Panc1 (cell line): ENCODE measurements around the gene REX1BD.

Experiments used
- POLR2AphosphoS5 ChIP-seq: IDR thresholded peaks from 2 replicates; pipeline ENCODE4 v1.6.1; 2012; ENCODE audit warnings: mild to moderate bottlenecking, low read depth, low read length, moderate library complexity
- SIN3A ChIP-seq: IDR thresholded peaks from 2 replicates; pipeline ENCODE4 v1.6.1; 2012; ENCODE audit warnings: low read depth, mild to moderate bottlenecking, low read length, moderate library complexity, borderline replicate concordance; ENCODE audit not compliant: insufficient read depth
- TCF7L2 ChIP-seq: IDR thresholded peaks from 2 replicates; pipeline ENCODE4 v1.6.1; 2011; ENCODE audit warnings: mild to moderate bottlenecking, low read depth, low read length, inconsistent platforms
- TF ChIP-seq, protein P1 (sequence below): fragments of 450-650 bp; IDR thresholded peaks from 2 replicates; pipeline ENCODE4 v1.5.1; 2017; ENCODE audit warnings: mild to moderate bottlenecking
- TF ChIP-seq, protein P2 (sequence below), 2 experiments: IDR thresholded peaks; 2 replicates each; pipeline ENCODE4 v1.6.1; 2011 to 2012; ENCODE audit warnings: low read depth in 2 of 2, control low read depth in 1 of 2, low read length in 1 of 2, mild to moderate bottlenecking in 1 of 2, moderate library complexity in 1 of 2; ENCODE audit not compliant: insufficient read depth in 1 of 2

DNA sequence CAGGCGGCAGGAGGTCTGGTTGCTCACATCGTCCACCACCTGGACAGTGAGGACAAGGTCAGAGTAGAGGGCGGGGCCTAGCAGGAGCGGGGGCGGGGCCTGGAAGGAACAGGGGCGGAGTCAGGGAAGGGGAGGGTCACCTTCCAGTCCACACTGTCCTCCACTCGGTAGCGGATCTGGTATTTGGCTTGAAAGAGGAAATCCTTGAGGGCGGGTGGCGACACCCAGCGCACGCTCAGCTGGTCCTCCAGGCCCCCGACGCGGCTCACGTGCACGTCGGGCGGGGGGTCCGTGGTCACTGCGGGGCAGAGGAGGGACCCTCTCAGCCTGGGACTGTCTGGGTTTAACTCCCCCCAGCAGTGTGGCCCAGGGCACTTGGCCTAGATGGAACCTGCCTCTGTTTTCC lies 8.2 kb downstream of the REX1BD start:
- TF ChIP-seq POLR2AphosphoS5 (no peak), SIN3A (no peak), TCF7L2 (no peak)
- TF ChIP-seq, protein P1, sequence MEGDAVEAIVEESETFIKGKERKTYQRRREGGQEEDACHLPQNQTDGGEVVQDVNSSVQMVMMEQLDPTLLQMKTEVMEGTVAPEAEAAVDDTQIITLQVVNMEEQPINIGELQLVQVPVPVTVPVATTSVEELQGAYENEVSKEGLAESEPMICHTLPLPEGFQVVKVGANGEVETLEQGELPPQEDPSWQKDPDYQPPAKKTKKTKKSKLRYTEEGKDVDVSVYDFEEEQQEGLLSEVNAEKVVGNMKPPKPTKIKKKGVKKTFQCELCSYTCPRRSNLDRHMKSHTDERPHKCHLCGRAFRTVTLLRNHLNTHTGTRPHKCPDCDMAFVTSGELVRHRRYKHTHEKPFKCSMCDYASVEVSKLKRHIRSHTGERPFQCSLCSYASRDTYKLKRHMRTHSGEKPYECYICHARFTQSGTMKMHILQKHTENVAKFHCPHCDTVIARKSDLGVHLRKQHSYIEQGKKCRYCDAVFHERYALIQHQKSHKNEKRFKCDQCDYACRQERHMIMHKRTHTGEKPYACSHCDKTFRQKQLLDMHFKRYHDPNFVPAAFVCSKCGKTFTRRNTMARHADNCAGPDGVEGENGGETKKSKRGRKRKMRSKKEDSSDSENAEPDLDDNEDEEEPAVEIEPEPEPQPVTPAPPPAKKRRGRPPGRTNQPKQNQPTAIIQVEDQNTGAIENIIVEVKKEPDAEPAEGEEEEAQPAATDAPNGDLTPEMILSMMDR: no peak
- TF ChIP-seq, protein P2, sequence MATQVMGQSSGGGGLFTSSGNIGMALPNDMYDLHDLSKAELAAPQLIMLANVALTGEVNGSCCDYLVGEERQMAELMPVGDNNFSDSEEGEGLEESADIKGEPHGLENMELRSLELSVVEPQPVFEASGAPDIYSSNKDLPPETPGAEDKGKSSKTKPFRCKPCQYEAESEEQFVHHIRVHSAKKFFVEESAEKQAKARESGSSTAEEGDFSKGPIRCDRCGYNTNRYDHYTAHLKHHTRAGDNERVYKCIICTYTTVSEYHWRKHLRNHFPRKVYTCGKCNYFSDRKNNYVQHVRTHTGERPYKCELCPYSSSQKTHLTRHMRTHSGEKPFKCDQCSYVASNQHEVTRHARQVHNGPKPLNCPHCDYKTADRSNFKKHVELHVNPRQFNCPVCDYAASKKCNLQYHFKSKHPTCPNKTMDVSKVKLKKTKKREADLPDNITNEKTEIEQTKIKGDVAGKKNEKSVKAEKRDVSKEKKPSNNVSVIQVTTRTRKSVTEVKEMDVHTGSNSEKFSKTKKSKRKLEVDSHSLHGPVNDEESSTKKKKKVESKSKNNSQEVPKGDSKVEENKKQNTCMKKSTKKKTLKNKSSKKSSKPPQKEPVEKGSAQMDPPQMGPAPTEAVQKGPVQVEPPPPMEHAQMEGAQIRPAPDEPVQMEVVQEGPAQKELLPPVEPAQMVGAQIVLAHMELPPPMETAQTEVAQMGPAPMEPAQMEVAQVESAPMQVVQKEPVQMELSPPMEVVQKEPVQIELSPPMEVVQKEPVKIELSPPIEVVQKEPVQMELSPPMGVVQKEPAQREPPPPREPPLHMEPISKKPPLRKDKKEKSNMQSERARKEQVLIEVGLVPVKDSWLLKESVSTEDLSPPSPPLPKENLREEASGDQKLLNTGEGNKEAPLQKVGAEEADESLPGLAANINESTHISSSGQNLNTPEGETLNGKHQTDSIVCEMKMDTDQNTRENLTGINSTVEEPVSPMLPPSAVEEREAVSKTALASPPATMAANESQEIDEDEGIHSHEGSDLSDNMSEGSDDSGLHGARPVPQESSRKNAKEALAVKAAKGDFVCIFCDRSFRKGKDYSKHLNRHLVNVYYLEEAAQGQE (IDR thresholded peaks at IDR 0.05; ENCODE audit: insufficient read depth in 1 of 2, low read depth in 2 of 2, low read length in 1 of 2): no peak
